GM23248 (cell line): ENCODE results near the gene PSPC1.
"Not testable (repeated sequence)": the region's sequence is repeated elsewhere in the genome, so short reads cannot be mapped to it uniquely, and the experiment has no call there.

Source experiments
- EZH2 ChIP-seq: fragments of 200-600 bp; sonication (generic); IDR thresholded peaks from 2 replicates; pipeline ENCODE4 v1.6.1; 2018; ENCODE audit warnings: antibody characterized with exemption, mild to moderate bottlenecking; ENCODE audit not compliant: insufficient read depth, poor library complexity, severe bottlenecking
- EZH2phosphoT487 ChIP-seq: fragments of 200-600 bp; sonication (generic); IDR thresholded peaks from 2 replicates; pipeline ENCODE4 v1.6.1; 2018; ENCODE audit warnings: antibody characterized with exemption, moderate library complexity, mild to moderate bottlenecking, low read depth; ENCODE audit not compliant: insufficient read depth

DNA sequence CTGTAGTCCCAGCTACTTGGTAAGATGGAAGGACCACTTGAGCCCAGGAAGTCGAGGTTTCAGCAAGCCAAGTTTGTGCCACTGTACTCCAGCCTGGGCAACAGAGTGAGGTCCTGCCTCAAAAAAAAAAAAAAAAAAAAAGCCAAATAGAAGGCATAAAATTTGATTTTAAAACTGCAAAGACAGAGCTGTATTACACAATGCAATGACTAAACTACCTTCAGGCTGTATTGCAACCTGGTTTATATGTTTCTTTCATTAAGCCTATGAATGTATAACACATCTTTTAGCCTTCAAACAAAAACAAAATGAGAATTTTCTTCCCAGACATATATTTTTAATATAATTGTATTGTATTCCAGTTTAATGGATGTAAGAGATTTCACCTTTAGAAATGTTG is 73.7 kb downstream of the PSPC1 start:
- TF ChIP-seq EZH2, EZH2phosphoT487: not testable (repeated sequence)
